ENCODE data around the gene COL26A1.
A peak's percentile ranks its signal among the peaks of the same experiment; 100 is the strongest.

Gene COL26A1

DNA sequence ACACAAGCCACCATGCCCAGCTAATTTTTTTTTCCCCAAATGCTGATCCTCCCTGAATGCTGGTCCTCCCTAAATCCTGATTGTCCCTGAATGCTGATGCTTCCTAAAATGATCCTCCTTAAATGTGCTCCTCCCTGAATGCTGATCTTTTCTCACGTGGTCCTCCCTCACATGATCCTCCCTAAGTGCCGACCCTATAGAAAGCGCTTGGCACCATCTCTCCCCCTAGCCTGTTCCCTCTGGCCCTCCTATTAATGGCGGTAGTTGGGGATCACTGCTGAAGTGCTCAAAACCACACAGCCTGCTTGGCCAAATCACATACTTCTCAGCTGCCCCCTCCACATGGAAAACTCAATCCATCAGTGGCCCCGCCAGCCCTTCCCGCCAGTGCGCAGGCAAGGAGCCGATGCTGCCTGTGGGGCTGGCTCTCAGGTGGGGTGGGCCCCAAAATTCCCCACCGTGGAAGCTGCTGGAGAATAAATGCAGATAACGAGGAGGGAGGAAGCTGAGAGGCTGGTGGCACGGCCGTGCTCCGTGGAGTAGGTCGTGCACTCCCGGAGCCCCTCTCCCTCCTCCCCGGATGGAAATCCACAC is 42.9 kb downstream of the COL26A1 start:
- no peak overlapping the region for H3K4me3 ChIP-seq (replicated peaks; ENCODE audit: insufficient read depth, low read length)
- H3K27ac ChIP-seq (replicated peaks), result no peak overlapping the region
- TF ChIP-seq POLR2AphosphoS5 (IDR thresholded peaks at IDR 0.05; ENCODE audit: low read depth) (no peak), GABPA (IDR thresholded peaks at IDR 0.05; ENCODE audit: low read depth) (no peak), SPI1 (IDR thresholded peaks at IDR 0.05; ENCODE audit: borderline replicate concordance, low read depth) (no peak)
- no peak for DNase-seq (ENCODE audit: low read depth in 1 of 2, low spot score in 1 of 2)
- no peaks in the 10 kb centered on the region for H3K27me3 ChIP-seq (ENCODE audit: insufficient read depth, poor library complexity, severe bottlenecking)

DNA sequence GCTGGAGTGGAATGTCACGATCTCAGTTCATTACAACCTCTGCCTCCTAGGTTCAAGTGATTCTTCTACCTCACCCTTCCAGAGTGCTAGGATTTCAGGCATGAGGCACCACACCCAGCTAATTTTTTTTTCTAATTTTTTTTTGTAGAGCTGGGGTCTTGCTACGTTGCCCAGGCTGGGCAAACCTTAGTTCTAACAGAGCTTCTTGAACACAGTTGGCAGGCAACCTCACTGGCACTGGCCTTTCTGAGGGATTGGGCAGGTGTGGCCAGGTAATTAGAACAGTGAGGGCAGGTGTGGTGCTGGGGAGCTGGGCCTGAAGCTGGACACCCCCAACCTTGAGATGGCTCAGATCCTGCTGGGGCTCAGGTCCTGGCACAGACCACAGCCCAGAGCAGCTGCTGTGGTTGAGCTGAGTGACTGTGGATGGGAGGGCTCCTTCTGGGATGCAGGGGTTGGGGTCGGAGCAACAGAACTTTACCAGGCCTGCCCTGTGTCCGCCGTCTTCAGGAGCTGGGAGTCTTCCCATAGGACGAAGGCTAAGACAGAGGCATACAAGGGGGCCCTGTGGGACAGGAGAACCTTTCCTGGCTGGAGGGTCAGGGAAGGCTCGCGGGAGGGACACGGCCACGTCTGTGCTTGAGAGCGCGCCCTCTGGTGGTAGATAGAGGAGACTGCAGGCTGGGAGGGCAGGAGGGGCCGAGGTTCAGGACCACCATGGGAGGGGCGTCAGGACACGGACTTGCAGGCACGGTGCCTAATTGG is 48.2 kb downstream of the COL26A1 start:
- DNase-seq (ENCODE audit: low read depth in 1 of 2, low spot score in 1 of 2), result peak in 1 of 2 experiments; percentile 14
- TF ChIP-seq POLR2AphosphoS5 (IDR thresholded peaks at IDR 0.05; ENCODE audit: low read depth), result no peak
- TF ChIP-seq, protein P1, sequence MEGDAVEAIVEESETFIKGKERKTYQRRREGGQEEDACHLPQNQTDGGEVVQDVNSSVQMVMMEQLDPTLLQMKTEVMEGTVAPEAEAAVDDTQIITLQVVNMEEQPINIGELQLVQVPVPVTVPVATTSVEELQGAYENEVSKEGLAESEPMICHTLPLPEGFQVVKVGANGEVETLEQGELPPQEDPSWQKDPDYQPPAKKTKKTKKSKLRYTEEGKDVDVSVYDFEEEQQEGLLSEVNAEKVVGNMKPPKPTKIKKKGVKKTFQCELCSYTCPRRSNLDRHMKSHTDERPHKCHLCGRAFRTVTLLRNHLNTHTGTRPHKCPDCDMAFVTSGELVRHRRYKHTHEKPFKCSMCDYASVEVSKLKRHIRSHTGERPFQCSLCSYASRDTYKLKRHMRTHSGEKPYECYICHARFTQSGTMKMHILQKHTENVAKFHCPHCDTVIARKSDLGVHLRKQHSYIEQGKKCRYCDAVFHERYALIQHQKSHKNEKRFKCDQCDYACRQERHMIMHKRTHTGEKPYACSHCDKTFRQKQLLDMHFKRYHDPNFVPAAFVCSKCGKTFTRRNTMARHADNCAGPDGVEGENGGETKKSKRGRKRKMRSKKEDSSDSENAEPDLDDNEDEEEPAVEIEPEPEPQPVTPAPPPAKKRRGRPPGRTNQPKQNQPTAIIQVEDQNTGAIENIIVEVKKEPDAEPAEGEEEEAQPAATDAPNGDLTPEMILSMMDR (IDR thresholded peaks at IDR 0.05; ENCODE audit: insufficient read depth, low read length), result peak; percentile 42
- no peak overlapping the region for H3K4me3 ChIP-seq (replicated peaks; ENCODE audit: insufficient read depth, low read length)
- H3K27me3 ChIP-seq (ENCODE audit: insufficient read depth, poor library complexity, severe bottlenecking), result no peaks in the 10 kb centered on the region
- H3K27ac ChIP-seq (replicated peaks), result no peak overlapping the region

DNA sequence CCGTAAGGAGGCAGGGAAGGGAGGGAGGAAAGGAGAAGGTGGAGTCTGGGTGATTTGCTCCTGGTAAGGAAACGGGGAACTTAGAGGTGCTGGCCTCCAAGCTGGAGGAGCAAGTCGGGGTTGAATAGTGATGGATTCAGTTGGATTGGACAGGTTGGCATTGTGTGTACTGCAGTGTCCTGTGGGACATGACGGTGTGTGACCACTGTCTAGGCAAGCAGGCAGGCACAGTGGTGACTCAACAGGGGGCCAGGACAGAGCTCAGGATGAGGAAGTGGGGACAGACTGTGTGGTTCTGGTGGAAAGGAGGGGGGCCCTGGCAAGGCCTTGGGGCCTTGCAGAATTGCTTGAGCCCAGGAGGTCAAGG is 48.8 kb downstream of the COL26A1 start:
- no peak overlapping the region for H3K27ac ChIP-seq (replicated peaks)
- peak; percentile 86 for TF ChIP-seq SPI1 (IDR thresholded peaks at IDR 0.05; ENCODE audit: borderline replicate concordance, low read depth)
- TF ChIP-seq, protein P1 (IDR thresholded peaks at IDR 0.05; ENCODE audit: insufficient read depth, low read length), result no peak
- H3K27me3 ChIP-seq (ENCODE audit: insufficient read depth, poor library complexity, severe bottlenecking), result no peaks in the 10 kb centered on the region
- DNase-seq (ENCODE audit: low read depth in 1 of 2, low spot score in 1 of 2), result peak; percentile 36 to 78
- H3K4me3 ChIP-seq (replicated peaks; ENCODE audit: insufficient read depth, low read length), result no peak overlapping the region

DNA sequence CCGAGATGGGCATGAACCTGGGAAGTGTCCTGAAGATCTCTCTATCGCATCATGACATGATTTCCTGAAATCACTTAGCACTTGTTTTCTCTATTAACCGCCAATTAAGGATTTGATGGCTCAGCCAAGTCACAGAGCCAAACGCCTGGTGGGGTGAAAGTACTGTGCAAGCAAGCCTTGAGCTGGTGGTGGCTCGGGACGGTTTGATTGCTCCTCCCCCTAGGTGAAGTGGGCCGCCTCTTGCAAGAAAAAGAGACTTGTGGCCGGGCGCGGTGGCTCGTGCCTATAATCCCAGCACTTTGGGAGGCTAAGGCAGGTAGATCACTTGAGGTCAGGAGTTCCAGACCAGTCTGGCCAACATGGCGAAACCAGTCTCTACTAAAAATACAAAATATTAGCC is 50.3 kb downstream of the COL26A1 start:
- Histone ChIP-seq H3K27me3 (ENCODE audit: insufficient read depth, poor library complexity, severe bottlenecking) (no peaks in the 10 kb centered on the region), H3K27ac (replicated peaks) (no peak overlapping the region), H3K4me3 (replicated peaks; ENCODE audit: insufficient read depth, low read length) (no peak overlapping the region)
- no peak for DNase-seq (ENCODE audit: low read depth in 1 of 2, low spot score in 1 of 2)
- TF ChIP-seq SPI1 (IDR thresholded peaks at IDR 0.05; ENCODE audit: borderline replicate concordance, low read depth), result no peak
- TF ChIP-seq GABPA (IDR thresholded peaks at IDR 0.05; ENCODE audit: low read depth), result no peak
- TF ChIP-seq, protein P1 (IDR thresholded peaks at IDR 0.05; ENCODE audit: insufficient read depth, low read length), result no peak
- TF ChIP-seq, protein P2, sequence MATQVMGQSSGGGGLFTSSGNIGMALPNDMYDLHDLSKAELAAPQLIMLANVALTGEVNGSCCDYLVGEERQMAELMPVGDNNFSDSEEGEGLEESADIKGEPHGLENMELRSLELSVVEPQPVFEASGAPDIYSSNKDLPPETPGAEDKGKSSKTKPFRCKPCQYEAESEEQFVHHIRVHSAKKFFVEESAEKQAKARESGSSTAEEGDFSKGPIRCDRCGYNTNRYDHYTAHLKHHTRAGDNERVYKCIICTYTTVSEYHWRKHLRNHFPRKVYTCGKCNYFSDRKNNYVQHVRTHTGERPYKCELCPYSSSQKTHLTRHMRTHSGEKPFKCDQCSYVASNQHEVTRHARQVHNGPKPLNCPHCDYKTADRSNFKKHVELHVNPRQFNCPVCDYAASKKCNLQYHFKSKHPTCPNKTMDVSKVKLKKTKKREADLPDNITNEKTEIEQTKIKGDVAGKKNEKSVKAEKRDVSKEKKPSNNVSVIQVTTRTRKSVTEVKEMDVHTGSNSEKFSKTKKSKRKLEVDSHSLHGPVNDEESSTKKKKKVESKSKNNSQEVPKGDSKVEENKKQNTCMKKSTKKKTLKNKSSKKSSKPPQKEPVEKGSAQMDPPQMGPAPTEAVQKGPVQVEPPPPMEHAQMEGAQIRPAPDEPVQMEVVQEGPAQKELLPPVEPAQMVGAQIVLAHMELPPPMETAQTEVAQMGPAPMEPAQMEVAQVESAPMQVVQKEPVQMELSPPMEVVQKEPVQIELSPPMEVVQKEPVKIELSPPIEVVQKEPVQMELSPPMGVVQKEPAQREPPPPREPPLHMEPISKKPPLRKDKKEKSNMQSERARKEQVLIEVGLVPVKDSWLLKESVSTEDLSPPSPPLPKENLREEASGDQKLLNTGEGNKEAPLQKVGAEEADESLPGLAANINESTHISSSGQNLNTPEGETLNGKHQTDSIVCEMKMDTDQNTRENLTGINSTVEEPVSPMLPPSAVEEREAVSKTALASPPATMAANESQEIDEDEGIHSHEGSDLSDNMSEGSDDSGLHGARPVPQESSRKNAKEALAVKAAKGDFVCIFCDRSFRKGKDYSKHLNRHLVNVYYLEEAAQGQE (IDR thresholded peaks at IDR 0.05; ENCODE audit: insufficient replicate concordance, low read depth), result no peak
- TF ChIP-seq POLR2AphosphoS5 (IDR thresholded peaks at IDR 0.05; ENCODE audit: low read depth), result no peak

DNA sequence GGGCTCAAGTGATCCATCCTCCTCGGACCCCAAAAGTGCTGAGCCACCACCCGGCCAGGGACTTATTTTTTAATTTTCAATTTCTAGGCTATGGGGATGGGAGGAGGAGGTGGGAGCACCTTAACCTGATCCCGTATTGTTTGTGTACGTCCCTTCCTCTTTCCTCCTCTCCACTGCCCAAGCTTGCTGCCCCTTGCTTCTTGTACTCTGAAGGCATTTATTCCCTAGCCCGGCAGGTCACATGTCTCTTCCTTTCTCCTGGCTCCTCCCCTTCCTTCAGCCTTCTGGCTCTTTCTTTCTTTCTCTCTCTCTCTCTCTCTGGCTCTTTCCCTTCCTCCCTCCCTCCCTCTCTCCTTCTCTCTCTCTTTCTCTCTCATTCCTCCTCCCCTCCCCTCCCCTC is 56.0 kb downstream of the COL26A1 start:
- Histone ChIP-seq H3K4me3 (replicated peaks; ENCODE audit: insufficient read depth, low read length) (no peak overlapping the region), H3K27ac (replicated peaks) (no peak overlapping the region), H3K27me3 (ENCODE audit: insufficient read depth, poor library complexity, severe bottlenecking) (no peaks in the 10 kb centered on the region)
- no peak for DNase-seq (ENCODE audit: low read depth in 1 of 2, low spot score in 1 of 2)
- TF ChIP-seq GABPA (IDR thresholded peaks at IDR 0.05; ENCODE audit: low read depth), result no peak
- TF ChIP-seq, protein P2 (IDR thresholded peaks at IDR 0.05; ENCODE audit: insufficient replicate concordance, low read depth), result no peak
- TF ChIP-seq POLR2AphosphoS5 (IDR thresholded peaks at IDR 0.05; ENCODE audit: low read depth), result no peak
- TF ChIP-seq, protein P1 (IDR thresholded peaks at IDR 0.05; ENCODE audit: insufficient read depth, low read length), result no peak
- no peak for TF ChIP-seq SPI1 (IDR thresholded peaks at IDR 0.05; ENCODE audit: borderline replicate concordance, low read depth)
